IMR-90 (cell line): ENCODE results near the gene LY6G6F. TPM values are rescaled to one million over a fixed set of nuclear protein-coding genes. Genes with fewer than 3 reads are reported as not detected.

Experiments used
- ATAC-seq: fragments of 200-7000 bp; cut with Tn5 transposase; 2 replicates; pipeline ENCODE4 v1.9.1; 2020; ENCODE audit warnings: low read depth, mild to moderate bottlenecking, moderate library complexity
- BruUV-seq: library from RNA; stranded (reverse); fragments of 400-500 nt; replicated peaks from 2 replicates; lab custom pipeline; 2021; lab: Mats Ljungman, UMichigan
- CTCF ChIA-PET: fragments of 300-600 bp; formaldehyde crosslinking; extraction: SDS; loops from one replicate; lab custom pipeline; 2021; ENCODE audit warnings: antibody characterized with exemption; lab: Yijun Ruan, JAX
- POLR2A ChIA-PET: fragments of 300-600 bp; sonication (Branson Sonifier 250); formaldehyde crosslinking; loops from one replicate; lab custom pipeline; 2022; ENCODE audit warnings: antibody characterized with exemption; ENCODE audit not compliant: unreplicated experiment; lab: Charles Lee
- DNase-seq: peaks from one replicate; pipeline ENCODE4 v3.0.0; 2013
- H2AFZ ChIP-seq: replicated peaks from 2 replicates; pipeline ENCODE3; 2013; ENCODE audit warnings: low read length, mild to moderate bottlenecking; ENCODE audit not compliant: poor library complexity
- H2AK5ac ChIP-seq: 2 replicates; pipeline ENCODE4 v1.6.1; 2013; ENCODE audit warnings: low read depth, low read length, inconsistent platforms
- H2AK9ac ChIP-seq: replicated peaks from 2 replicates; pipeline ENCODE3; 2013; ENCODE audit warnings: mild to moderate bottlenecking, low read depth, low read length, moderate library complexity; ENCODE audit not compliant: poor library complexity
- H2BK120ac ChIP-seq: 2 replicates; pipeline ENCODE4 v1.6.1; 2013; ENCODE audit warnings: low read depth, low read length, inconsistent platforms
- H2BK15ac ChIP-seq: 3 replicates; pipeline ENCODE4 v1.6.1; 2013; ENCODE audit warnings: low read depth, low read length, inconsistent platforms
- H2BK20ac ChIP-seq: 2 replicates; pipeline ENCODE4 v1.6.1; 2013; ENCODE audit warnings: low read depth, mild to moderate bottlenecking, inconsistent platforms, low read length, moderate library complexity
- H2BK5ac ChIP-seq: 2 replicates; pipeline ENCODE4 v1.6.1; 2013; ENCODE audit warnings: mild to moderate bottlenecking, low read depth, low read length, inconsistent platforms; ENCODE audit not compliant: poor library complexity, severe bottlenecking
- H3K14ac ChIP-seq: replicated peaks from 2 replicates; pipeline ENCODE4 v1.6.1; 2013; ENCODE audit warnings: low read depth, low read length, inconsistent platforms
- H3K18ac ChIP-seq: 2 replicates; pipeline ENCODE4 v1.6.1; 2013; ENCODE audit warnings: low read depth, low read length, control low read depth
- H3K23ac ChIP-seq: 2 replicates; pipeline ENCODE4 v1.6.1; 2013; ENCODE audit warnings: low read depth, low read length, inconsistent platforms
- H3K27ac ChIP-seq: 2 replicates; pipeline ENCODE4 v1.5.1; 2013; ENCODE audit warnings: mild to moderate bottlenecking, control low read depth, low read length; ENCODE audit not compliant: insufficient read depth
- H3K27me3 ChIP-seq: 2 replicates; pipeline ENCODE4 v1.6.1; 2013; ENCODE audit warnings: low read length; ENCODE audit not compliant: control insufficient read depth, insufficient read depth
- H3K36me3 ChIP-seq: 2 replicates; pipeline ENCODE4 v1.6.1; 2013; ENCODE audit warnings: low read length, mixed read lengths; ENCODE audit not compliant: control insufficient read depth, insufficient read depth
- H3K4ac ChIP-seq: 2 replicates; pipeline ENCODE4 v1.6.1; 2013; ENCODE audit warnings: low read depth, low read length, inconsistent platforms
- H3K4me1 ChIP-seq: 2 replicates; pipeline ENCODE4 v1.6.1; 2013; ENCODE audit warnings: low read length, mixed read lengths; ENCODE audit not compliant: control insufficient read depth, insufficient read depth
- H3K4me2 ChIP-seq: 2 replicates; pipeline ENCODE4 v1.6.1; 2013; ENCODE audit warnings: low read depth, mild to moderate bottlenecking, control low read depth, low read length, moderate library complexity
- H3K4me3 ChIP-seq: 2 replicates; pipeline ENCODE4 v1.5.1; 2013; ENCODE audit warnings: low read depth, mild to moderate bottlenecking, control low read depth, low read length, moderate library complexity; ENCODE audit not compliant: insufficient read depth
- H3K56ac ChIP-seq: 2 replicates; pipeline ENCODE4 v1.6.1; 2013; ENCODE audit warnings: low read length, inconsistent platforms; ENCODE audit not compliant: insufficient read depth; ENCODE audit errors: extremely low read depth
- H3K79me1 ChIP-seq, 2 experiments: 2 replicates each; pipeline ENCODE4 v1.6.1; 2013; ENCODE audit warnings: low read length in 2 of 2, inconsistent platforms in 1 of 2, low read depth in 1 of 2
- H3K9ac ChIP-seq: 2 replicates; pipeline ENCODE4 v1.6.1; 2013; ENCODE audit warnings: low read depth, low read length, control low read depth
- H3K9me1 ChIP-seq: 2 replicates; pipeline ENCODE4 v1.6.1; 2013; ENCODE audit warnings: low read length, inconsistent platforms; ENCODE audit not compliant: insufficient read depth
- H3K9me3 ChIP-seq: 2 replicates; pipeline ENCODE4 v1.6.1; 2013; ENCODE audit warnings: low read length; ENCODE audit not compliant: control insufficient read depth, insufficient read depth
- H4K20me1 ChIP-seq: 2 replicates; pipeline ENCODE4 v1.6.1; 2013; ENCODE audit warnings: low read length, inconsistent platforms; ENCODE audit not compliant: insufficient read depth
- H4K5ac ChIP-seq: 2 replicates; pipeline ENCODE4 v1.6.1; 2013; ENCODE audit warnings: mild to moderate bottlenecking, low read depth, low read length, control low read depth
- H4K8ac ChIP-seq, 2 experiments: 2 replicates each; pipeline ENCODE4 v1.6.1; 2013; ENCODE audit warnings: low read depth in 2 of 2, low read length in 2 of 2, control low read depth in 1 of 2, inconsistent platforms in 1 of 2
- H4K91ac ChIP-seq: 2 replicates; pipeline ENCODE4 v1.6.1; 2013; ENCODE audit warnings: low read depth, low read length, inconsistent platforms; ENCODE audit not compliant: insufficient read depth
- BHLHE40 ChIP-seq: fragments of 150-350 bp; IDR thresholded peaks from 2 replicates; pipeline ENCODE4 v1.6.1; 2016; ENCODE audit warnings: mild to moderate bottlenecking, low read depth, low read length
- RCOR1 ChIP-seq: IDR thresholded peaks from 2 replicates; pipeline ENCODE4 v1.6.1; 2012; ENCODE audit warnings: mild to moderate bottlenecking, low read length, improper control_type of control experiment; ENCODE audit not compliant: insufficient replicate concordance
- WGBS, 2 experiments: methylation state at CpG; one replicate each; pipeline versions ENCODE4 v1.1.5 to v1.1.7; 2013; ENCODE audit warnings: missing lambda C conversion rate in 2 of 2; ENCODE audit not compliant: insufficient read length in 1 of 2; ENCODE audit errors: extremely low coverage in 2 of 2; 5-methylcytosine and 5-hydroxymethylcytosine counted together
- dilution Hi-C: fragments of 300-500 bp; cut with HindIII; formaldehyde crosslinking; loops from one replicate; pipeline ENCODE4 v1.14.3; 2018; ENCODE audit warnings: low sequenced_read_pairs; ENCODE audit not compliant: unreplicated experiment
- in situ Hi-C: fragments of 300-500 bp; cut with MboI; formaldehyde crosslinking; loops from 3 replicates; pipeline ENCODE4 v1.14.3; 2019; ENCODE audit warnings: low sequenced_read_pairs, inconsistent platforms, mixed read lengths
- intact Hi-C: fragments of 100-400 bp; cut with micrococcal nuclease; formaldehyde crosslinking; loops from 2 replicates; pipeline ENCODE4 v1.10.0; 2022
- polyA plus RNA-seq, 3 experiments: library from polyadenylated mRNA; depleted of rRNA; stranded (reverse); fragments of >200 nt; gene quantifications; 2 replicates each; pipeline ENCODE4 v1.2.3, GENCODE V29; 2012; ENCODE audit warnings: low replicate concordance in 1 of 3
- total RNA-seq: library from RNA; depleted of rRNA; stranded (reverse); fragments of >200 nt; gene quantifications from 2 replicates; pipeline ENCODE4 v1.2.3, GENCODE V29; 2012
- TF ChIP-seq, protein P1 (sequence below): conservative IDR thresholded peaks from 2 replicates; pipeline ENCODE4 v1.5.1; 2012; ENCODE audit warnings: mild to moderate bottlenecking, low read depth, low read length, improper control_type of control experiment

Gene LY6G6F
- total and polyA plus RNA-seq, 2 of the 4 experiments (the other 2 are of a cell fraction): not detected

DNA sequence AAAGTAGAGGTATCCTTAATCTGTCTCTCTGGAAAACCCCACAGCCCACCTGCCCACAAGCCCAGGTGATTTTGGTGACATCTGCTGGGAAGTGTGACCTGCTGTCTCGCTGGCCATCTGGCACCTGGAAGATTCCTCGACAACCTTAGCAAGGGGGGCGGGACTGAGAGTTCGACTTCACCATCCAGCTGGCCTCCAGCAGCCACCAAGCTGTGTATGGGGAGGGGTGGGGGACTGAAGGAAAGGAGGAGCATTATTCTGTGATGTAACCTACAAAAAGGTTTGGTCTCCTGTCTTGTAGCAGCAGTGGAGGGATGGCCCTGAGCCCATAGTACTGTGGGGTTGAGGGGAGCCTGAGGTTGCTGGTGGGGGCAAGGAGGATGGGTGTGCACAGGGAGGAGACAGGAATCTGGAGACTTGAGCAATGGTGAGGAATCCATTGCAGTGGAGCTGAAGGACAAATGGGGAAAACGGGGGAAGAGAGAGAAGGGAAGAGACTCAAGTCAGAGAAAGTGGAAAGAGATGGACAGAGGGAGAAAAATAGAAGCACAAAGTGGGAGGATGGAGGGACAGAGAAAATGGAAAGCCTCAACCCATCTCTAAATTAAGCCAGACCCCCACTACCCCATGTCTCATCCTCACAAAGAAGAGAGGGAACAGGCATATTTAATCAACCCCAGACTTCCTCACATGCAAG, 4.0 kb downstream of the LY6G6F start:
- BruUV-seq: no TSS peak
- Histone ChIP-seq H3K4me2 (no peak overlapping the region), H4K20me1 (no peaks in the 10 kb centered on the region; the same call in 1 of the 2 replicates), H4K91ac (no peak overlapping the region), H4K8ac (no peak overlapping the region), H3K14ac (no peak overlapping the region), H3K4me3 (no peak overlapping the region), H2AK9ac (no peak overlapping the region), H3K4ac (no peak overlapping the region), H4K5ac (no peak overlapping the region), H3K23ac (no peak overlapping the region), H2BK15ac (no peak overlapping the region), H3K36me3 (no peaks in the 10 kb centered on the region), H2BK20ac (no peak overlapping the region), H3K9me1 (no peaks in the 10 kb centered on the region), H3K56ac (no peak overlapping the region), H3K4me1 (no peaks in the 10 kb centered on the region), H3K27ac (no peak overlapping the region), H3K9me3 (no peaks in the 10 kb centered on the region), H2BK120ac (no peak overlapping the region), H2BK5ac (no peak overlapping the region), H2AK5ac (no peak overlapping the region; the same call in 1 of the 2 replicates), H3K9ac (no peak overlapping the region), H3K18ac (no peak overlapping the region), H2AFZ (peak overlapping the region; percentile 21), H3K27me3 (peaks cover 35% of the 10 kb centered on the region), H3K79me1 (no peaks in the 10 kb centered on the region)
- POLR2A ChIA-PET: no interaction called here
- WGBS, 2 experiments: no CpG with 5 or more reads among the region's 5 CpGs
- intact Hi-C loops: no loop called here
- CTCF ChIA-PET: no interaction called here
- in situ Hi-C loops: no loop called here
- dilution Hi-C loops: no loop called here
- TF ChIP-seq RCOR1 (no peak), BHLHE40 (no peak)
- TF ChIP-seq, protein P1, sequence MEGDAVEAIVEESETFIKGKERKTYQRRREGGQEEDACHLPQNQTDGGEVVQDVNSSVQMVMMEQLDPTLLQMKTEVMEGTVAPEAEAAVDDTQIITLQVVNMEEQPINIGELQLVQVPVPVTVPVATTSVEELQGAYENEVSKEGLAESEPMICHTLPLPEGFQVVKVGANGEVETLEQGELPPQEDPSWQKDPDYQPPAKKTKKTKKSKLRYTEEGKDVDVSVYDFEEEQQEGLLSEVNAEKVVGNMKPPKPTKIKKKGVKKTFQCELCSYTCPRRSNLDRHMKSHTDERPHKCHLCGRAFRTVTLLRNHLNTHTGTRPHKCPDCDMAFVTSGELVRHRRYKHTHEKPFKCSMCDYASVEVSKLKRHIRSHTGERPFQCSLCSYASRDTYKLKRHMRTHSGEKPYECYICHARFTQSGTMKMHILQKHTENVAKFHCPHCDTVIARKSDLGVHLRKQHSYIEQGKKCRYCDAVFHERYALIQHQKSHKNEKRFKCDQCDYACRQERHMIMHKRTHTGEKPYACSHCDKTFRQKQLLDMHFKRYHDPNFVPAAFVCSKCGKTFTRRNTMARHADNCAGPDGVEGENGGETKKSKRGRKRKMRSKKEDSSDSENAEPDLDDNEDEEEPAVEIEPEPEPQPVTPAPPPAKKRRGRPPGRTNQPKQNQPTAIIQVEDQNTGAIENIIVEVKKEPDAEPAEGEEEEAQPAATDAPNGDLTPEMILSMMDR: no peak
- ATAC-seq: no peak
- no peak for DNase-seq
